HG02938 (cell line): ENCODE measurements around the gene AP1S3.

Experiments
- ATAC-seq: cut with Tn5 transposase; IDR thresholded peaks from one replicate; pipeline ENCODE4 v1.9.1; 2021; ENCODE audit warnings: mild to moderate bottlenecking, moderate library complexity; ENCODE audit not compliant: unreplicated experiment

AP1S3 gene

DNA sequence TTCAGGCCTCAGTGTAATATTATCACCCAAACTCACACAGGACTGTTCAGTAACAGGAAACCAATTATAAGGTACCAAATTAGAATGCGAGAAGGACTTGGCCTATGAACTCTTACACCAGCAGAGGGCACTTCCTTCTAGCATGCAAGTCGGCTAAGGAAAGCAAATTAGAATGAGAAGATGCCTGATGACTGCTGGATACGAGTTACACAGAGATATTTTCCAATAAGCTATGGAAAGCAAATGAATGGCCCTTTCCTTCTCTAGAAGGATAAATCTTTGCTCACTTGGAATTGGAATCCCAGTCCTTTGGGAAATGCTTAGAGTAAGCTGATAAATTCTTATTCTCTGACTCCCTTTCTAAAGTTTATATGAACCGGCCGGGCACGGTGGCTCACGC is 109.8 kb downstream of the AP1S3 start:
- ATAC-seq, result peak; percentile 92

DNA sequence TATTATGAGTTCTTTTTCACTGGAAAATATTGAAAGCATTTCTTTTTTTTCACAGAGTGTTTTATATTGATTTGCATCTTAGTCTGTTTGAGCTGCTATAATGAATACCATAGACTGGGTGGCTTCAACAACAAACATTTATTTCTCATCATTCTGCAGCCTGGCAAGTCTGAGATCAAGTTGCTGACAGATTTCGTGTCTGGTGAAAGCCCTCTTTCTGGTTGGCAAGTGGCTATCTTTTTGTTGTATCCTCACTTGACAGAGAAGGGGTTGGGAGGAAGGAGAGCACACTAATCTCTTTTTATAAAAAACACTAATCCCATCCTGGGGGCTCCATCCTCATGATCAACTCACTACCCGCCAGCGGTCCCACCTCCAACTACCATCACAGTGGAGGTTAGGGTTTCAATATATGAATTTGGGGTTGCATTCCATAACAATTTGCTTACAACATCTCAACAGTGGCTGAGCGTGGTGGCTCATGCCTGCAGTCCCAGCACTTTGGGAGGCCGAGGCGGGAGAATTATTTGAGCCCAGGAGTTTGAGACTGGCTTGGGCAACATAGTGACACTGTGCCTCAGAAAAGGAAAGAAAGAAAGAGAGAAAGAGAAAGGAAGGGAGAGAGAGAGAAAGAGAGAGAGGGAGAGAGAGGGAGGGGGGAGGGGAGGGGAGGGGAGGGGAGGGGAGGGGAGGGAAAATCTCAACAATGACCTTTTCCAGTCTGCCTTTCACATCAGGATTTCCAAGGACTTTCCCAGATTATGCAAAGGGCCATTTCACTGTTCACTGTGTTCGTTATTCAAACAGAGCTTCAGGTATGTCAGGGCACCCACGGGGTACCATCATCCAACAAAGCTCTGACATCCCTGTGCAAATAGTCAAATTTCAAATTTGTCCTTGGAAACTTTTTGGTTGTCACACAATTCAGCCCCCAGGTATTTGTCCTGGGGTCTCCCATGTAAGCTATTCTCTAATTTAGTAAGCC is 111.1 kb downstream of the AP1S3 start:
- ATAC-seq, result no peak

DNA sequence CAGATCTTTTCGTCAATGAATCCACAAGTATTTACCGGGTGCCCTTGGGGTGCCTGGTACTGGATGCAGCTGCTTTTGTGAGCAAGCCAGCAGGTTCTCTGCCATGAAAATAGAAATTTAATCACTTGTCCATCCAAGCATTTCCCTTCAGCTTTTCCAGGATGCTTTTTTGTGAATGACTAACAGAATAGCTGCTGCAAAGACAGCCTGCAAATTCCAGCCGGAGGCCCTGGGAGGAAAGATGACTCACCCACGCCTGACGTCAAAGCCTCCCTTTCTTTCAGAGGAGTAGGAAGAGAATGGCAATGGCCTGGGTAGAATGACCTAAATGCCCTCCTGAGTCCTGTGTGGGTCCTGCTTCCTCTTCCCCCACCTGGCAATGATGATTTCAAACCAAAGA is 111.9 kb downstream of the AP1S3 start:
- ATAC-seq, result no peak

DNA sequence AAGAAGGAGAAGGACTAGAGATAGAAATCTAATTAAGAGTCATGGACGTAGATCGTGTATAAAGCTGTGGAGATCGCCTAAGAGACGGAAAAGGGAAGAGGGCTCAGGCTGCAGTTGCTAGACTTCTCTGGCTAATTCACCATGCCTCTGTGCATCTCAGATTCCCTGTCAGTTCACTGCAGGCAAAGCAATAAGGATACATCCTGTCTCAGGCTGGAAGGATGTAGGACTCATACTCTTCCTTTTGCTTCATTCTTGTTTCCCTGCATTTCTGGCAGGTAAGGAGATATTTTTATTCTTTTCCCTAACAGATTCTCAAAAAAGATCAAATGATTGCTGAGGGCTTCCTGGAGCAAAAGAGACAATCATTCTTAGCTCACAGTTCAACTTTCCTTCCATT is 112.5 kb downstream of the AP1S3 start:
- ATAC-seq, result no peak

DNA sequence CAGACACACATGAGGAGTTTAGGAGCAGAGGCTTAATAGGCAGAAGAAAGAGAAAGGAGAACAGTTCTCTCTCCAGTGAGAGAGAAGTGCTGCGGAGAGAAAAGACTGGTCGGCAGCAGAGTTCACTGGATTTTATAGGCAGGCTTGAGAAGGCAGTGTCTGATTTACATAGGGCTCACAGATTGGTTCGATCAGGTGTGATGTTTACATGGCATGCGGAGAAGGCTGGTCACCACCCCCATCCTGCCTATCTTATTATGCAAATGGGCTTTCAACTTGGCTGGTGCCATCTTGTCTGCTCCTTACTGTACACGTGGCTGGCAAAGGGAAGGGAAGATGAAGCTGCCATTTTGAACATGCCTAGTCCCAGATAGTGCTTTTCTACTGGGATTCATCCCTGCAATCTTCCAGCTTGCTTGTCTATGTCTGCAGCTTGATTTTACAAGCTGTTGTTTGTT is 113.4 kb downstream of the AP1S3 start:
- no peak for ATAC-seq

DNA sequence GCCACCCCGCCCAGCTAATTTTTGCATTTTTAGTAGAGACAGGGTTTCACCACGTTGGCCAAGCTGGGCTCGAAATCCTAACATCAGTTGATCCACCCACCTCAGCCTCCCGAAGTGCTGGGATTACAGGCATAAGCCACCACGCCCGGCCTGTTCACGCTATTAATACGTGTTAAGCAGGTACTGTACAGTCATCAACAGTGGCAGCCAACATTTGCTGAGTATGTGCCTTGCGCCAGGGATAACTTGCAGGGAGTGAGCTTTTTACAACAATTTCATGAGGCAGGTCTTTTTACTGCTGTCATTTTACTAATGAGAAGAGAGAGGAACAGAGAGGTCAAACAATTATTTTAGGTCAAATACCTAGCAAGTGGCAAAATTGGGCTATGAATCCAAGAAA is 115.2 kb downstream of the AP1S3 start:
- no peak for ATAC-seq

DNA sequence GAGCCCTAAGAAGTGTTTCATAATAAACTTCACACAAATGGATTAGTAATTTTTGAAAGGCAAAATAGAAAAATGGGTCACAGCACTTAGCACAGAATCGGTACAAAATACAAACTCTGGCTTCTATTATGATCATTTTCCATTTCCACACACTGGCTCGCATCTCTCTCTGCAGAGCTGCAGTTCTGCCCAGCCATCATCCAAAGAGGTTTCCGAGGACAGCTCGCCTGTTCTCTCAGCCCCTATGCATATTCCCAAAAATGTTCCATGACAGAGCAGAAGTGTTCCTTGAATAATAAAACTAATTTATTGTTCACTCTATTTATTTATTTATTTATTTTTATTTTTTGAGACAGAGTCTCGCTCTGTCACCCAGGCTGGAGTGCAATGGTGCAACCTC is 115.6 kb downstream of the AP1S3 start:
- no peak for ATAC-seq

DNA sequence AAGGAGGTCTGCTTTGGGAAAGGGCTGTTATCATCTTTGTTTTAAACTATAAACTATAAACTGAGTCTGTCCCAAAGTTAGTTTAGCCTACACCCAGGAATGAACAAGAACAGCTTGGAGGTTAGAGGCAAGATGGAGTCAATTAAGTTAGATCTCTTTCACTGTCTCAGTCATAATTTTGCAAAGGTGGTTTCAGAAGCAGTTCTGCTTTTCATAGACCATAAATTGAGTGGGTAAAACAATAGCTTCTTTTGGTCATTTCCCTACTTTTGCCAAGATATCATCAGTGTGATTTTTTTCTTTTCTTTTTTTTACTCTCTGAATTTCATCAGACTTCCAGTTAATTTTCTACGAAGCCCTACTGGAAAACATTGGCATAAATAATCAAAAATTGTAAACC is 117.0 kb downstream of the AP1S3 start:
- ATAC-seq, result peak; percentile 72

DNA sequence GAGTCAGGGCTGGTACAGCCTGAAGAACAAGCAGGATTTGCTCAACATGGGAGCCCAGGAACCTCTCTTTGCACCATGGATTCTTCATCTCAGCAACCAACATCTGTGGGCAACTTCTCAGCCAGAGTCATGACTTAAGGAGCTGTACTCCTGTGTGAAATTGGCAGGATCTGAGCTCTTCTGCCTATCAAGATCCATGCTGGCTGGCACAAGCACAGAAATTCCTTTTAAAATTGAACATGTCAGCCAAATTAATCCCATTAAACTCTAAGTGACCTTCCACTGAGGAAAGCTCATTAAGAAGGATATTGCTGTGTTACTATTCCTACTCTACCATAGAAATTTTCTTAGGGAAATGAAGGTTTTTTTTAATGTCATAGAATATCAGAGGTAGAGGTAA is 124.7 kb downstream of the AP1S3 start:
- no peak for ATAC-seq

DNA sequence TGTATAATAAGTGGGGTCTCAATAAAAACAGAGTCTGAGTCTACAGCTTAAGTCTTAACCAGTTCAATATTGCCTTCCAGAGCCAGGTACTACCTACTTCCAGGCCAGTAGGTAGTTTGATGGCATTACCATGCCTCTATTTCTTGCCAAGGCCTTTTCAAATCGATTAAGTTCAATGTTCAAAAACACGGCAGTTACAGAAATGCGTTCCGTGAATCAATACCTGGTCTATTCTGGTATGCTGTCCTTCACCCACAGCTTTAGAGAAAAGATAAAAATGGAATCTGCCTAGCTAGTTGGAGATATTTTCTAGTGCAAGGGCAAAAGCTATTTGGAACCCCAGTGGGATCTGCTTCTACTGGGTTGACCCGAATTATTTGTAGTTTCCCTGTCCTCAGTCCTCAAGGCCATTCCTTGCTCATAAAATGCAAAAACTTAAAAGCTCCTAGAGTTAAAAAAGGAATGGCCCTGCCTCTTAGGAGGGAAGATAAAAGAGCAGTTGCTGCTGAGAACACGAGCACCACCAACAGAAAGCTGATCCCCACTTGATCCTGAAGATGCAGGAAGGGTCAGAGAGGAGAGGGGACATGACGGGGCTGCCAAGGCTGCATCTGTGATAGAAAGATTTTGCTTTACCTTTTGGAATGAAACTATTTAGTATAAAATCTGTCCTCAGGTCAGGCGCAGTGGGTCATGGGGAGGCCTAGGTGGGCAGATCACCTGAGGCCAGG is 125.6 kb downstream of the AP1S3 start:
- no peak for ATAC-seq
